SH-SY5Y (cell line): ENCODE measurements around the gene KBTBD8.

ENCODE experiments used
- GATA2 ChIP-seq: IDR thresholded peaks from 2 replicates; pipeline ENCODE4 v1.6.1; 2011; ENCODE audit warnings: mild to moderate bottlenecking, low read depth, low read length
- GATA3 ChIP-seq: IDR thresholded peaks from 2 replicates; pipeline ENCODE4 v1.6.1; 2011; ENCODE audit warnings: low read depth, mild to moderate bottlenecking, low read length, moderate library complexity

DNA sequence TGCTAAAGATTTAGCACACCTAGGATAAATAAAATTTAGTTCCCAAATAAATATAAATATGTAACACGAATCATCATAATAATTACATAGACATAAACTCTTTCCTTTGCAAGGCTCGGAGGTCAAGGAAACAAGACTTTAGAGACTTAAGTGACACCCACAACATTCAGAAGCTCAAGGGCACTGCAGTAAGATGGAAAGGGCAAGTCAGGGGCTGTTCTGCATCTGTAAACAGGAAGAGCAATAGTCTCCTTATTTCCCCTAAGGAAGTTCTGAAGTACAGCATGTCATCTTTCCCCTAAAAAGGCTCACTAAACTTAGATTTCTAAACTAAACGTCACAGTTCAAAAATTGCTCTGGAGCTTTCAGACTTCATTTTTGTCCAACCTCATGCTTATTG lies 26.9 kb upstream of the KBTBD8 start:
- TF ChIP-seq GATA2 (no peak), GATA3 (no peak)
